Brain microvascular endothelial cell (primary cell): ENCODE results near the gene WBP11.

Experiments used
- DNase-seq: peaks from one replicate; pipeline ENCODE4 v3.0.0-alpha.2; 2020
- H3K27ac ChIP-seq: fragments of 250-450 bp; sonication (Bioruptor Pico); 2 replicates; pipeline ENCODE4 v1.5.1; 2020; ENCODE audit warnings: mild to moderate bottlenecking, moderate library complexity
- H3K27me3 ChIP-seq: fragments of 250-450 bp; sonication (Bioruptor Pico); replicated peaks from 2 replicates; pipeline ENCODE4 v1.5.1; 2020; ENCODE audit warnings: mild to moderate bottlenecking
- H3K36me3 ChIP-seq: fragments of 250-450 bp; sonication (Bioruptor Pico); replicated peaks from 2 replicates; pipeline ENCODE4 v1.5.1; 2020; ENCODE audit warnings: mild to moderate bottlenecking
- H3K4me3 ChIP-seq: 2 replicates; pipeline ENCODE4 v1.5.1; 2011; ENCODE audit warnings: low read depth, mild to moderate bottlenecking, control low read depth, low read length, moderate library complexity
- CTCF ChIP-seq: IDR thresholded peaks from 2 replicates; pipeline ENCODE4 v1.5.1; 2011; ENCODE audit warnings: low read depth, mild to moderate bottlenecking, moderate library complexity, low read length, control low read depth, inconsistent platforms; ENCODE audit errors: missing control alignments
- in situ Hi-C: cut with HindIII; loops from 2 replicates; pipeline ENCODE4 v1.10.0; 2017; ENCODE audit warnings: low sequenced_read_pairs, low pct_ligation_motif_present

The WBP11 gene

GRCh38 chr12:14779834-14780233, 23.4 kb downstream of the WBP11 start:
- peak; percentile 26 for DNase-seq
- in situ Hi-C loops = no loop called here
- Histone ChIP-seq H3K36me3 (no peaks in the 10 kb centered on the region), H3K27ac (no peak overlapping the region), H3K27me3 (no peaks in the 10 kb centered on the region), H3K4me3 (no peak overlapping the region)
- no peak for TF ChIP-seq CTCF

- DNase-seq = no peak
- in situ Hi-C loops = no loop called here
- no peak overlapping the region for H3K4me3 ChIP-seq
Observed at GRCh38 chr12:14777271-14777670, 26.0 kb downstream of the WBP11 start.

GRCh38 chr12:14776236-14776961, 26.9 kb downstream of the WBP11 start:
- H3K27ac ChIP-seq = peak overlapping the region; percentile 72
- no peak overlapping the region for H3K4me3 ChIP-seq
- in situ Hi-C loops = no loop called here

More at GRCh38 chr12:14777271-14777670, 26.0 kb downstream of the WBP11 start:
- no peaks in the 10 kb centered on the region for H3K27me3 ChIP-seq
- H3K36me3 ChIP-seq = no peaks in the 10 kb centered on the region
- TF ChIP-seq CTCF = no peak
- no peak overlapping the region for H3K27ac ChIP-seq

GRCh38 chr12:14775636-14775980, 27.7 kb downstream of the WBP11 start:
- Histone ChIP-seq H3K27ac (peak overlapping the region; percentile 72), H3K27me3 (no peaks in the 10 kb centered on the region), H3K4me3 (peak overlapping the region; percentile 94), H3K36me3 (no peaks in the 10 kb centered on the region)
- TF ChIP-seq CTCF = no peak
- in situ Hi-C loops = no loop called here
- peak; percentile 24 for DNase-seq

More at GRCh38 chr12:14776236-14776961, 26.9 kb downstream of the WBP11 start:
- peak; percentile 7 for TF ChIP-seq CTCF
- Histone ChIP-seq H3K27me3 (no peaks in the 10 kb centered on the region), H3K36me3 (no peaks in the 10 kb centered on the region)
- DNase-seq = no peak

- in situ Hi-C loops = no loop called here
- Histone ChIP-seq H3K27me3 (no peaks in the 10 kb centered on the region), H3K4me3 (peak overlapping the region; percentile 94), H3K27ac (peak overlapping the region; percentile 72), H3K36me3 (no peaks in the 10 kb centered on the region)
- TF ChIP-seq CTCF = no peak
- peak; percentile 50 for DNase-seq
Observed at GRCh38 chr12:14774906-14775635, 28.2 kb downstream of the WBP11 start.
